GM19025 (cell line): ENCODE data around the gene AMOT.
A peak's percentile ranks its signal among the peaks of the same experiment; 100 is the strongest.
"Not testable (repeated sequence)": the region's sequence is repeated elsewhere in the genome, so short reads cannot be mapped to it uniquely, and the experiment has no call there.

Source experiments
- ATAC-seq: cut with Tn5 transposase; IDR thresholded peaks from one replicate; pipeline ENCODE4 v1.9.1; 2021; ENCODE audit warnings: mild to moderate bottlenecking, low read depth, moderate library complexity; ENCODE audit not compliant: unreplicated experiment

Gene AMOT, protein sequence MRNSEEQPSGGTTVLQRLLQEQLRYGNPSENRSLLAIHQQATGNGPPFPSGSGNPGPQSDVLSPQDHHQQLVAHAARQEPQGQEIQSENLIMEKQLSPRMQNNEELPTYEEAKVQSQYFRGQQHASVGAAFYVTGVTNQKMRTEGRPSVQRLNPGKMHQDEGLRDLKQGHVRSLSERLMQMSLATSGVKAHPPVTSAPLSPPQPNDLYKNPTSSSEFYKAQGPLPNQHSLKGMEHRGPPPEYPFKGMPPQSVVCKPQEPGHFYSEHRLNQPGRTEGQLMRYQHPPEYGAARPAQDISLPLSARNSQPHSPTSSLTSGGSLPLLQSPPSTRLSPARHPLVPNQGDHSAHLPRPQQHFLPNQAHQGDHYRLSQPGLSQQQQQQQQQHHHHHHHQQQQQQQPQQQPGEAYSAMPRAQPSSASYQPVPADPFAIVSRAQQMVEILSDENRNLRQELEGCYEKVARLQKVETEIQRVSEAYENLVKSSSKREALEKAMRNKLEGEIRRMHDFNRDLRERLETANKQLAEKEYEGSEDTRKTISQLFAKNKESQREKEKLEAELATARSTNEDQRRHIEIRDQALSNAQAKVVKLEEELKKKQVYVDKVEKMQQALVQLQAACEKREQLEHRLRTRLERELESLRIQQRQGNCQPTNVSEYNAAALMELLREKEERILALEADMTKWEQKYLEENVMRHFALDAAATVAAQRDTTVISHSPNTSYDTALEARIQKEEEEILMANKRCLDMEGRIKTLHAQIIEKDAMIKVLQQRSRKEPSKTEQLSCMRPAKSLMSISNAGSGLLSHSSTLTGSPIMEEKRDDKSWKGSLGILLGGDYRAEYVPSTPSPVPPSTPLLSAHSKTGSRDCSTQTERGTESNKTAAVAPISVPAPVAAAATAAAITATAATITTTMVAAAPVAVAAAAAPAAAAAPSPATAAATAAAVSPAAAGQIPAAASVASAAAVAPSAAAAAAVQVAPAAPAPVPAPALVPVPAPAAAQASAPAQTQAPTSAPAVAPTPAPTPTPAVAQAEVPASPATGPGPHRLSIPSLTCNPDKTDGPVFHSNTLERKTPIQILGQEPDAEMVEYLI

DNA sequence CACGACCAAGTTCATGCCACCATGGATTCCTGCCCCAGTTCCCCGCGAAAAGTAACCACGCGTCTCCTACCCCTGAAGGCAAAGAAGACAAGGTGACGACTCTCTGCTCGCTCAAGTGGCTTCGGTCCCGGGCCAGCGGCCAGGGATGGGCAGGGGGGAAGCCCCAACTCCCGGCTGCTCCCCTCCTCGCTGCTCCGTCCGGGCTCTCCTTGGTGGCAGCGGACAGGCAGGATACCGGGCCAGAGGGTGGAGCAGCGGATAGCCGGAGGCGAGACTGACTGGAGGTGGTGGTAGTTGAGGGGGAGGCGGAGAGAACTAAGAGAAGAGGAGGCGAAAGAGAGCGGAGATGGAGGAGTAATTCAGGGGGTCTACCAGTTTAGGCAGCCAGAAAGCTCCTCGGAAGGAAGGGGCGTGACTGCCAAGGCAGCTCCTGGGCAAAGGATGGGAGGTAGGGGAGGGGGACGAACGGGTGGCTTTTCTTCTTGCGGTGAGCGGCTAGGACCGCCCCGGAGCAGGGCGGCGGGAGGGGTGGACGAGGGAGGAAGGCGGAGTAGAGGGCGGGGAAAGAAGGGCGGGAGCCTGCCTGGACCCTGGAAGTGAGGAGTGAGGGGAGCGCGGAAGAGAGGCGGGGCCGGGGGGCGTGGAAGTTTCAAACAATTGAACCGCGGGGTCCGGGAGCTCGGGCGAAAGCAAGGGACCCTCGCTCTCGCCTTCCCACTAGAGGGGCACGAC, at the start of gene AMOT:
Gene AMOT (minus strand): TSS at position 450 of the 732 bp plus-strand sequence. CDS start 17,705 bp downstream, outside the sequence.
- peak; percentile 45 for ATAC-seq

DNA sequence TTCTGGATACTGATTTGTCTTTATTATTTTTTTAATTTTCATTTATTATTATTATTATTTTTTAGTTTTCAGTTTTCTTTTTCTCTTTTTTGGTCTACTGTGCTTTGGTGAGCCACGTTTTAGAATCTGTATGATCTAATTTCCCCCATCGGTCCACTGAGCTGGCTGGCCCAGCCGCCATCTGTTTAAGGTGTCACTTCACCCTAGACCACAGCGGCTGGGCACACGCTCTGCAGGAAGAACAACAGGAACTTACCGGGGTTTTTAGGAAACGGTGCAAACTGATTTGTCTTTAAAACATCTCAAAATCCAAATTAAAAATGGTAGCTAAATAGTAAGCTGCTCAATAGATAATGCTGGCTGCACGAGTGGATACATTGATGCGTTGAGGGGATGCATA, 48.8 kb upstream of the AMOT start:
- no peak for ATAC-seq

DNA sequence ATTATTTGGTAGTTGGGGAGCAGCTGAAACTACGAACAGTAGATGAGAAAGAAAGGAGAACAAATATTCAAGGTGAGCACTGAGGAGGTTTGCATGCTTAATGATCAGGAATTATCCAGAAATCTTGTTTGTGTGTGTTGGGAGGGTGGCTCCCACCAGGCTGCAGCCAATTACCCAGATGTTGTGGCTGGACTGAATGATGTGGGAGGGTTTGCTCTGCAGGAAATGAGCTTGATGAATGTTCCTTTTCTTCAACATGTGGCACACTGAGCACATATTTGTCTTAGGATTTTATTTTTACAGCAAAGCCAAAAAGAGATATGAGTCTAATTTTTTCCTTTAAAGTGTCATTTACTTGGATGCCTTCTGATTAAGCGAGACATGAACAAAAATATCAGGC, 48.3 kb upstream of the AMOT start:
- ATAC-seq: no peak

DNA sequence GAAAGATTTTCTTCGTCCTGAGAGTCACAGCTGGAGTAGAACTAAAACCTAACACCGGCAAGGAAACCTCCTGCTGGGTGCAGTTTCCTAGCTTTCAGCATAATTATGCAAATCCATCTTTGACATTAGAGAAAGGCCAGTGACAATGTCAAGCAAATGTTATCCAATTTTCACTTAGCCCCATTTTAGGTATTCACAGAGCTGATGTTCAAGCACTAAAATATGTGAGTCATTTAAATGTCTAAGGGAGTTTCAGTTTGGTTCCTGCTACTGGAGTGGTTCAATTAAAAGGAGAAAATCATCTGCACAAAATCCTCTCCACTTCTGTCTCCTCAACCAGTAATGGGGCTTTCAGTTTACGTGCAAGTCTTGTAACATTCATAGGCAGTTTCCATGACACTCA, 37.1 kb upstream of the AMOT start:
- no peak for ATAC-seq

DNA sequence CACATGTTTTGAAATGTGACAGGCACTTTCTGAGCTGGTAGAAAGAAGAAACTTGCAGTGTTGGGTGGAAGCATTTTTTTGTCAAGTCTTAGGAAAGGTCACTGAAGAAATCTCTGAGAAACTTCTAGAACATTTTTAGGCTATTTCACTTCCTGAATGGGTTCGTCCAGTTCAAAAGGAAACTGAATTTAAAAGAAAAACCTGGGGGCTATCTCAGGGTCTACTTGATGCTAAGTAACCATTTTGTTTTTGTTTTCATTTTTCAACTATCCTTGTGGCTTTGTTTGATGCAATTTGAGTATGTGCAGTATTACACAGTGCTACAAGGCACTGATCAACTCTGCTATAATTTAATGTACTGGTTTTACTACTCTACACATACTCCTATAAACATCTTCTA, 34.0 kb upstream of the AMOT start:
- ATAC-seq: no peak

DNA sequence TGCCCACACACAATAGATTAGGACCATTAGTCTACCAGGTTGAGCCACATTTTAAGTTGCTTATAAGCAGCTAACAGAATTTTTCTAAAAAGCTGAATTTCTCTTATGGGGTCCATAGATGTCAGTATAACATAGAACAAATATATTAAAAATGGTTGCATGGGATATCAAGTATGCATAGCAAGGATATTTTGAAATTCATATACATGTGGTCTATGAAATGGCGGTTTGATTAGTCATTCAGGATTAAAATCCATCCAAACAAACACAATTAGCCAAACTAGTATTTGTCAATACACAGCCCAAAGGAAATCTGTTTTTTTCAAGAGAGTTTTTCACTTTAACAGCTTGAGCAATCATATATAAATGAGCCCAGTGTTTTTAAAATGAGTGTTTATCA, 33.5 kb upstream of the AMOT start:
- no peak for ATAC-seq

DNA sequence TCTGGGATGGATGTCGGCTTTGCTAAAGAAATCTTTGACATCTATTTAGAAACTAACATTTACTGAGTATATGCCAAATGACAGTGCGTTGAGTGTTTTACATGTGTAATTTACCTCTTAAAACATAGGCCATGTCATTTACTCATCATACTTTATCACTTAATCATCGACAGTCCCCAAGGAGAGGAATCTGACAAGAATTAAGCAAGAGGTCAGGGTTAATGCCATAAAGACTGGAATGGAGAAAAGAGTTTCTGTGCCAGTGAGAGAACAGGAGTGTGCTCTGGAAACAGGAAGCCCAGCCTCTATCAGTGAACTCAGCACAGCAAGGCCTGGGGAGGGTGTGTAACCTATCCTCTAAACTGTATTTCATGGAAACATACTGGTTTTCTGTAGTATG, 28.0 kb upstream of the AMOT start:
- ATAC-seq: no peak

DNA sequence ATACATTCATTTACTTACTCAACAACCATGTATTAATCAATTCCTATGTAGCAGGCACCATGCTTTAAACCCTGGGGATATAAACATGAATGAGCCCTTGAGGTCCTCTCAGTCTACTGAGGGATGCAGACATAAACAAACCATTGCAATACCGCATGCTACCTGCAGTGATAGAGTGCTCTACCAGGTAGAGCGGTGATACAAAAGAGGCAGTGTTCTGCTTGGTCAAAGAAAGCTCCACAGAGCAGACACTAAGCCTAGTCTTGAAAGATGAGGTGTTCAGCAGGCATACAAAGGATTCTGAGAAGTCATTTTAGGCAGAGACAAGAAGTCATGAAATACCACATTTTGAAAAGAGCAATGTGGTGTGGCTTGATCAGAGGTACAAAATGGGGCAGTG, 26.9 kb upstream of the AMOT start:
- ATAC-seq: no peak

DNA sequence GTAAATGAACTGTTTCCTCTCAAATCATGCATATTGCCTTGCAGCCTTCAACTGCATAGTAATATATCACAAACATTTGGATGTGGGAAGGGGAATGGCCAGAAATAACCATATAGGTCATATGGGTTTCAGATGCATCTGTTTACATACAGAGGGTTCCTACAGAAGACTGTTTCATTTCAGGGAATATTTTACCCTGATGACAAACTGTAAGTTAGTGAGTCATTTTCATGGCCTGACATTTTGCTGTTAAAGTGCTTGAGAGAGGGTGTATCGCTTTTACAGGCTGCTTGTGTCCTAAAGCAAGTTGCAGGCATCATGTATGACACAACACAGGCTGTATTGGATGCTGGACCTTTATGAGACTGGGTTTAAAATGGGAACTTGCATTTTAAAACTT, 25.5 kb upstream of the AMOT start:
- ATAC-seq: no peak

DNA sequence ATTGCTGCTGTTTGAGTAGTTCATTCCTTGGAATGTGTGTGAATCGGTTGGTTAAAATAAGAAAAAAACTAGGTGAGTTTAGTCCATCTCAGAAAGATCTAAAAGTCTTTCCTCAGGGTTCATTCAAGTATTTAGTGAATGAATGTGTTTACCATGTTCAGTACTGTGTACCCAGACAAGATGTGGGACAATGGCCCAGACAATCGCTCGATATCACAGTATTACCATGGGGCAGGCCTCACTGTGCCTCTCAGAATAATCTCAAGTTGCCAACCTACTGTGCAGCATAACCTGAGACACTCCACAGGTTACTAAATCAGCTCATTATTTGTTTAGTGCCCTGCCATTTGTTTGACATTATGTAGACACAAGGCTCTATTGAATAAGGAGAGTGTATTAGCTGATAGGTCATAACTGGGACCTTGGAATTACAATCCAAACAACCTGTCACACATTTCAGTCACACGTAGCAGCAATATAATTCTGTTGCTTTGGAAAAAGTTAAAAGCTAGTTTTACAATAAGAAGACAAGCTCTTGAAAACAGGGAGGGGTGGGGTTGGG, 24.9 kb upstream of the AMOT start:
- no peak for ATAC-seq

DNA sequence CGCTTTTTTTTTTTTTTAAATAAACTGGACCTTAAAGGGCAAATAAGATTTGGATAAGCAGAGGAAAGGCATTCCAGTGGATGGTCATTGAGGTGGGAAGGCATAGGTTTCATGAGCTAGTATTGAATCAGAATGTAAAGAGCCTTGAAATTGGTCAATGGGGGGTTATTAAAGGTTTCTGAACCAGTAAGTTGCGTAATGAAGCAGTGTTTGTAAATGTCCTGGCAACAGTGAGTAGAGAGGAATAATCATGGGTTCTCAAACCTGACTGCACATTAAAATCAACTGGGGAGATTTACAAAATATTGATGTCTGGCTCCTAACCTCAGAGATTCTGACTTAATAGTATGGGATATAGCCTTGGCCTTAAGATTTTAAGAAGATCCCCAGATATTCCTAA, 23.2 kb upstream of the AMOT start:
- ATAC-seq: no peak

DNA sequence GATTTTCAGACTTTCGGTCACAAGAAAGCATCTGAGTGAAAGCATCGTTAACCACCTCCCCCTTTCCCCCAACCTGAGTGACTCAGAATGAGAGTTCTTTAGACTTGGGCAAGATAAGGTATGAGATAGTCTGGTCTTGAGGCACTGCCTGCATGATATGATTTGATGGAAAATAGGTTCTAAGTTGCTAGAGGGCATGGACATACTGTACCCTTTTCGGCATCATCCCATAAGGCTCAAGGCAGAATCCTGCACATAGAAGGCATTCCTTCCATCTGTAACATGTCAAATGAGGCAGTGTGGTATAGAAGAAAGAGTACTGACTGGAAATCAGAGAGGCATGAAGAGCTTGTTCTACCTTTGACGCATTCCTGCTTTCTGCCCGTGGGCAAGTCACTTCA, 16.8 kb upstream of the AMOT start:
- peak; percentile 90 for ATAC-seq

DNA sequence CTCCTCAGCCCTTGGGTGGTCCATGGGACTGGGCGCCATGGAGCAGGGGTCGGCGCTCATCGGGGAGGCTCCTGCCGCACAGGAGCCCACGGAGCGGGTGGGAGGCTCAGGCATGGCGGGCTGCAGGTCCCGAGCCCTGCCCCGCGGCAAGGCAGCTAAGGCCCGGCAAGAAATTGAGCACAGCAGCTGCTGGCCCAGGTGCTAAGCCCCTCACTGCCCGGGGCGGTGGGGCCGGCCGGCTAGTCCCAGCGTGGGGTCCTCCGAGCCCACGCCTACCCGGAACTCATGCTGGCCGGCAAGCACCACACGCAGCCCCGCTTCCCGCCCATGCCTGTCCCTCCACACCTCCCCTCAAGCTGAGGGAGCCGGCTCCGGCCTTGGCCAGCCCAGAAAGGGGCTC, 14.3 kb upstream of the AMOT start:
- ATAC-seq: not testable (repeated sequence)

DNA sequence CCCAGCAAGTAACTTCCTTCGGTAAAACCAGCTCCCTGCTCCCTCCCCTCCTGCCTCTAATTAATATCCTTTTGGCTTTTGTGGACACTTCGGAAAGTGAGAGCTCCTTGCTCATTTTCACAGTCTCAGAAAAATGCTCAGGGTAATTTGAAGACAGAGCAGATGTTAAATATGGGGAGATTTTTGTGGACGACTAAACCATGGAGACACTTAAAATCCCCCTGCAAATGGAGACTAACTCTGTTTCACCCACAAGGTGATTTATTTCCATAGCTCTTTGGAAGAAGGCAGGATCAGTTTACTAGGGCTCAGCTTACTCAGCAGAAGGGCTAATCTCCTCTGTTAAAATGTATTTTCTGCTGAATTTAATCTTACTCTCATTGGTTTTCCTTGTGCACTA, 12.2 kb upstream of the AMOT start:
- no peak for ATAC-seq

DNA sequence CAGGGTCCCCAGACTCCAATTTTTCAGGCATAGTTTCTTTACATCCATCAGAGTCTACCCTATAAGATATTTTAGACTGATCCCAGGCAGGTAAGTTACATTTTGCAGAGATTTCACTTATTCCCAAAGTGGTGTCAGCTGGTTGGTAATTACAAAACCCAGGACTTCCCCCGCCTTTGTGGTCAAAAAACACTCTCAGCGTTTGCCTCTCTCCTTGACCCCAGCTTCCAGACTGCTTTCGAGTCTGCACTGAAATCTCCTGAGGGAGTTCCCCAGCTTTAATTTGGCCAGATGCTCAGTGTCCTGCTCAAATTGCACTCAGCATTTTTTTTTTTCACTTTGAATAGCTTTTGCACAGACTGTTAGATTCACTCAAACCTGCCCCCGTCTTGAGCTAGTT, 11.2 kb upstream of the AMOT start:
- peak; percentile 57 for ATAC-seq

DNA sequence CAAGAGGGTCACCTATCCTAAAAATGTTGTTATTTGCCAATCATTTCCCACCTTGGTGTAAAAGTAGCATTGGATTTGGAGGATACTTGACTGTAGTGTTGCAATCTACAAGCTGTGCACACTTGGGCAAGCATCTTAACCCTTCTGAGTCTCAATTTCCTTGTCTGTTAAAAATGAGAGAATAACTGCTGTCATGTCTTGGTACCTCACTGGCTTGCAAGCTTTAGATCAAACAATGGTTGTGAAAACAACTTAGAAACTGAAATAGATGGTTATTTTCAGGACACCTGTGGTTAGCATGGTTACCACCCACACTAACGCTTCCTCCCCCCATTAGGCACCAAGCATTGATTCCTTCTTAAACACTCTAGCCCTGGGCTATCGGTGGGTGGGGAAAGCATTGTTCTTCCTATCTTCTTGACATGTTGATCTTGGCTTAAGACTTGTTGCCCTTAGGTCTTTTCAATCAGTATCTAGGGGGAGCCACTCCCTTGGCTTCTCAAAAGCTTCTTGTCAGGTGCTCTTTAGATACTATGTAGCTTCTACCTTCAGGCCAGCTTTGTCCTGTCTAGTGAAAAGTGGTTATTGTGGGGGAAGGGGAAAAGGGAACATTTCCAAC, 10.6 kb upstream of the AMOT start:
- peak; percentile 86 for ATAC-seq

DNA sequence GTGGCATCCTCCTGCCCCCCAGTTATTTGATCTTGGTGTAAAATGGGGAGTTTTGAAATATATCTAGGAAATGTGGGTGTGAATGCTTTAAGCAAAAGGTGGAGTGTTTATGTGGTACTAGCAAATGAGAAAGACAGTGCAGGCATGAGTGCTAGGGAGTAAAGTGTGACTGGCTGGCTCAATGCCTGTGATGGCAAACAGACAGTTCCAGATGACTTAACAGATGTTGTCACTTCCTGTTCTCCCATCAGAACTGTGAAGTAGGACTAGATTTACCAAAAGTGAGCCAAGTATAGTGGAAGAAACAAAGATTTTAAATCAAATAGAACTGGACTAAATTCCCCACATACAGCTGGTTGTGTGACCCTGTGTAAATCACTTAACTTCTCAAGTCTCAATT, 8.4 kb upstream of the AMOT start:
- no peak for ATAC-seq

DNA sequence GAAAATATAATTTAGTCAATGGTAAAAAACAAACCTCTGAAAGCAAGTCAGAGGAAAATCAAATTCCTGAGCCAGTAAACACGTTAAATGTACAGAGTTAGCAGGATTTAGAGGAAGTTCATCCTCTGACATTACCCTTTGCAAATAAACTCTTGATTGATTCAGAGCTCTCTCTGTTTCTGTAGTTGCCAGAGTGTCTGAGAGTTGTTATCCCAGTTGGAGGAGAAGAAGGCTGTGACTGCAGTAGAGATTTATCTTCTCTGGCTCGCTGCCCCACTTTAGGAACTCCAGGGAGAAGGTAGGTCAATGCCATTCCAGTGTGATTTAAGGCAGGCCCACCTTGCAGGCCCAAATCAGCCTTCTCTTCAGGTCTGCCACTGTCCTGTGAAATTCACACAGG, 6.2 kb upstream of the AMOT start:
- no peak for ATAC-seq

DNA sequence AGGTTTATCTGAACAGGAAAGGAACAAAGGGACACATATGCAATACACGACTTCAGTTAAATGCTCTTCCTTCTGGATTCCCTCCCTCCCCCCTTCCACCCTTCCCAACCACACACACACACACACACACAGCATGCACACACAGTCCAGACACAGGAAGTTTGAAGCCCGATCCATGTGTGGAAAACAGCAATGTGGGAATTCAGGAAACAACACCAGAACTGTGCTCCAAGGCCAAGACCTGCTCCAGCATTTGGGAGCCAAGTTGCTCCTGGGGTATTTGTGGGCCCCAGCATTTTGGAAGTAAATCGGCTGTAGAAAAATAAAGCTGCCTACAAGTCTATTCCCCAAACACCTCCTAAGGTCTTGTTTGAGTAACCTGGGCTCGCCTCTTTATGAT, 5.6 kb upstream of the AMOT start:
- ATAC-seq: no peak

DNA sequence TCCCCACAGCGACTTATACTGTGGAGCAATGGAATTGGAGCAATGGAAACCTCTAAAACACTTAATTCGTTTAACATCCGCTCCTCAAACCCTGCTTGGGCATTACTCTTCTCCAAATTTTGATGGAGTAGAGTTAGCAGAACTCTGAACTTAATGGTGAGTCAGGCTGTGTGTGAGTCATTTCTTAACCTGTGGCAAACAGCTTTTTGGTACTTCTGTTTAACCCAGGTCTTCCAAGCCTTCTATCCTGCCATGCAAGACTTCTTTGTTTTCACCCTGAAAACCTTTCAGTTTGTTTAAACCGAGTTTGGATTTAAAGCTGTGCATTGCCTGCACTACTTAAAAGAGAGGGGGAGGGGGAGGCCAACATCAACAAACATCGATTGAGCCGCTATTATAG, 3.6 kb upstream of the AMOT start:
- no peak for ATAC-seq
